ENCODE results near the gene RSAD1. TPM values are rescaled to one million over a fixed set of nuclear protein-coding genes. Genes with fewer than 3 reads are reported as not detected.

The RSAD1 gene
- total RNA-seq, 1 donor from 2014 or later, result 55.9 TPM

DNA sequence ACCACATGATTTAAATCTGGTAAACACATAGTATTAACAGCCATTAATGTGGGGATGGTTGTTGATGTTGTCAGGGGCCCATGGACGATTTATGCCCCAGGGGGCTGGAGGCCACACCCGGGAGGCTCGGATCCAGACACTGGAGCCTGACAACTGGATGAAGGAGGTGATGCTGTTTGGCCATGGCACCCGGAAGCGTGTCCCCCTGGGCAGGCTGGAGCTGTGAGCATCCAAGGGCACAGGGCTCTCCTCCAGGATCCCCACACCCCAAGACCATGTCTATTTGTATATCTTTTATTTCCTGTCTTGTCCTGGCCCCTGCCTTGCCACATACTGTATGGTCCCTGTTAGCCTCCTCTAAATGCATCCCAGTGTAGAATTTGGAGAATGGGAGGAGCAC, 4.6 kb downstream of the RSAD1 start:
- DNase-seq (no peak), ATAC-seq (no peak)
- intact Hi-C loops (cut with micrococcal nuclease), result loop anchor here (5.0 to 10.0 kb wide), 2 partner anchors 59 to 142 kb away; no protein-coding TSS in a partner anchor

- no peak for ATAC-seq
- DNase-seq, result no peak
- intact Hi-C loops (cut with micrococcal nuclease), result loop anchor here (5.0 to 10.0 kb wide), 2 partner anchors 58 to 140 kb away; no protein-coding TSS in a partner anchor
These were observed 5.9 kb downstream of the RSAD1 start for GRCh38 chr17:50484386-50485155.

DNA sequence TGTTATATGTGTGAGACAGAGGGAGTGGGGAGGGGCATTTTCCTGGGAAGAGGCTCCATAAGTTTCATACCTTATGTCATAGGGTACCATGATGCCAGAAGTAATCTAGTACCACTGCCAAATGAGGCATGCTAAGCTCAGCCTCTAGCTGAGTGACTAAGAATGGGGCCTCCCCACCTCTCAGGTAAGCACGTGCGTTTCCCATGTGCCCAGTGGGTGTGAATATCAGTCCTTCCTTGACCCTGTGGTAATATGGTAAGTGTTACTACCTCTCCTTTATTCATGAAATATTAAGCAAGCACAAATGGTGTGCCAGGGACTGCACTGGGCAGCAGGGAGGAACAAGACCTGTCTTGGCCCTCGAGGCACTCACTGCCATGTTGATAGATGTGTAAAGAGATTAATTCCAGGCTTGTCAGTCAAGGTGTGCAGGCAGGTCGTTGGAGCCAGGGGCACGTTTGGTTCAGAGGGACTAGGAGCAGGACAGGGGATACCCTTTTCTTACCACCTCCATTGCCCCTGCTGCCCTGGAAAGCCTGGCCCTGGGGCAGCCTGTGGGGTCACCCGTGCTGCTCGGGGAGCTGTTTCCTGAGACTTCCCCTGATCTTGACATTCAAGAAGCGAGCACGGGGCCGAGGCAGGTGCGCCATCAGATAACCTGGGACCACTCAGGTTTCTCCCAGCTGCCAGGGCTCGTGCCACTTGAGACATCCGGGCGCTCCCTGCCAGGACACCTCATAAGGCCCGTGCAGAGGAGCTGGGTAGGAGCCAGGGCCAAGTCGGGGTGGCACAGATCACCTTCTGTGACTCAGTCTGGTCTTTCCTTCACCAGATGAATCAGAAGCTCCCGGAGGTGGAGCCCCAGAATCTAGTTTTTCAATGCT, 8.8 kb downstream of the RSAD1 start:
- intact Hi-C loops (cut with micrococcal nuclease), result loop anchor here (10.0 kb wide), 1 partner anchor 137 kb away; no protein-coding TSS in a partner anchor
- ATAC-seq (no peak), DNase-seq (no peak)

GRCh38 chr17:50488880-50489279, 10.2 kb downstream of the RSAD1 start:
- intact Hi-C loops (cut with micrococcal nuclease), result loop anchor here (10.0 kb wide), 1 partner anchor 136 kb away; no protein-coding TSS in a partner anchor
- DNase-seq (no peak), ATAC-seq (no peak)

DNA sequence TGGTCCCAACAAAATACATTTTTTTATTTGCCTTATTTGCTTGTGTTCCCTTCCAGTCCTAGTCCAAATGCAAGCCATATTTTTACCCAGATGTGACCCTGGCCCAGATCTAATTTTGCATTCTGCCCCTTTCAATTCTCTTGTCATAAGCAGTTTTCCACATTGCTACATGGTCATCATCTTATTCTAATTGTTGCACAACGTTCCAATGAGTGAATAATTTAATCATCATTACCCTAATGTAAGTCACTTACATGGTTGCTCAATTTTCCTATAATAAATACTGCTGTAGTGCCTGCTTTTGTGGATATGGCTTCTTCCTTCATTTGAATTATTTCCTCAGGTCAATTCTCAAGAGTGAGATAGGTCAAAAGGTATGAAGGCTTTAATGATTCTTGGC, 12.8 kb downstream of the RSAD1 start:
- DNase-seq (no peak), ATAC-seq (no peak)
- intact Hi-C loops (cut with micrococcal nuclease), result no loop called here

- ATAC-seq (no peak), DNase-seq (no peak)
- intact Hi-C loops (cut with micrococcal nuclease), result no loop called here
These were observed 13.6 kb downstream of the RSAD1 start for GRCh38 chr17:50492214-50492613.

DNA sequence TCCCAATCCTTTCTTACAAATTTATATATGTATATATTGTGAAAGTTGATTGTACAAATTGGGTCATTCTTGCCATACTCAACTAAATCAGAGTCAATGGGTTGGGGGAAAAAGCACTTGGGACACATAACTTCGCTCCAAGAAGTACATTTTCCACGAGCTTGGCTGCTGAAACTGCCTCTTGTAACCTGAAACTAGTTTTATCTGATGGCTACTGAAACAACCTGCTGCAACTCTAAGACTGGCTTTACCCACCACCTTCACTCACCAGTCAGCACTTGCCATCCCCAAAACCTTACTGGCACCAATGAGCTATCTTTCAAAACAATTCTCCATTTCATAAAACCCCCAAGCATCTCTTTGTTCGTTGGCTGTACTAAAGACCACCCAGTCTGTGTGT, 15.1 kb downstream of the RSAD1 start:
- DNase-seq, result no peak
- ATAC-seq, result no peak
- intact Hi-C loops (cut with micrococcal nuclease), result no loop called here

- DNase-seq (no peak), ATAC-seq (no peak)
- intact Hi-C loops (cut with micrococcal nuclease), result no loop called here
These were observed 16.7 kb downstream of the RSAD1 start for GRCh38 chr17:50495217-50495823.

DNA sequence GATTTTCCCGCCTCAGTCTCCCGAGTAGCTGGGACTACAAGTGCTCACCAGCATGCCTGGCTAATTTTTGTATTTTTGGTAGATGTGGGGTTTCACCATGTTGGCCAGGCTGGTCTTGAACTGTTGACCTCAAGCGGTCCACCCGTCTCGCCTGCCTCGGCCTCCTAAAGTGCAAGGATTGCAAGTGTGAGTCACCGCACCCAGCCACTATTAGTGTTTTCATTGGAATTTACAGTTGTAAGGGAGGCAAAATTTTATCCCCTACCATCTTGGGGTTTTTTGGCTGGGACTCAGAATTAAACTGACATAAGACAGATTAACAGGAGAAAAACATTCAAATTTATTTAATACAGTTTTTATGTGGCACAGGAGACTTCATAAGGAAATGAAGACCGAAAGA, 17.3 kb downstream of the RSAD1 start:
- DNase-seq, result no peak
- ATAC-seq, result no peak
- intact Hi-C loops (cut with micrococcal nuclease), result no loop called here

DNA sequence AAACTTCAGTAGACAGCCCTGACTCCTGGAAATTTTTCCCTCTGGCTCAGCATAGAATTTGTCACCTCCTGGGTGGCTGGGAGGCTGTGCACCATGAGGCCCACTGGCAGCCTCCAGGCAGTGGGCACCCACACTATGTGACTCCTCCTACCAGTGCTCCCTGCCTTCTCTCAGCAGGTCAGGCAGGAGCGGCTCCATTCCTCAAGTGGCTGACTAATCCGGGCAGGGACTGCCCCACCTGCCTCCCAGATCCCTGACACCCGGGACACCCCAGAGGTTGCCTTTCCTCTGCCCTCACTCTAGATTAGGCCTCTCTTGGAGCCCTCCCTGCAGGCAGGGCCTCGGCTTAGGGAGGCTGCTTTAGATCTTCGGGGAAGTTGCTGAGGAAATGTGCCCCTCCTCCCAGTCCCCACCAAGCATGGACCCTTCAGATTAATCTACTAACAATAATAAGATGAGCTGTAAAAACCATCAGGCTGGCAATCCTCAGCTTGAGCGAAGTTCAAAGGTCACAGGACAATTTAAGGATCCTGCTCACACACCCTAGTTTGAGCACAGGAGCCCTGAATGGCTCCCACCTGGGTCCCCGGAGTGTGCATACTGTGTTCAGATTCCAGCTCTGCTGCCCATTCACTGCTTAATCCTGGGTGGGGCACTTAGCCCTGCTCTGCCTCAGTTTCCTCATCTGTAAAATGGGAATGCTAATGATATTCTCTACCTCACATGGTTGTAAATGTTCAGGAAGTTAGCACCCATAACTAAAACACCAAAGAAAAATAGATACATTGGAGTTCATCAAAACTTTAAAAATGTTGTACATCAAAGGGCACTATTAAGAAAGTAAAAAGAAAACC, 19.6 kb downstream of the RSAD1 start:
- ATAC-seq (no peak), DNase-seq (no peak)
- intact Hi-C loops (cut with micrococcal nuclease), result no loop called here

- intact Hi-C loops (cut with micrococcal nuclease), result no loop called here
- DNase-seq (no peak), ATAC-seq (no peak)
These were observed 20.6 kb downstream of the RSAD1 start for GRCh38 chr17:50499270-50499669.

DNA sequence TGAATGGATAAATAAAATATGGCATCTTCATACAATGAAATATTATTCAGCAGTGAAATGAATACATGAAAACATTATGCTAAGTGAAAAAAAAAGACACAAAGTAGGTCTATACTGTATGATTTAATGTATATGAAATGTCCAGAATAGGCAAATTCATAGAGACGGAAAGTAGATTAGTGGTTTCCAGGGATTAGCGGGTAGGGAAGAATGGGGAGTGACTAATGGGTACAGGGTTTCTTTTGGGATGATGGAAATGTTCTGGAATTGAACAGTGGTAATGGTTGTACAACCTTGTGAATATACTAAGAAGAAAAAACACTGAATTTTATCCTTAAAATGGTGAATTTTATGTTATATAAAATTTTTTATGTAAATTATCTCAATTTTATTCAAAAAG, 21.1 kb downstream of the RSAD1 start:
- DNase-seq (no peak), ATAC-seq (no peak)
- intact Hi-C loops (cut with micrococcal nuclease), result no loop called here

- intact Hi-C loops (cut with micrococcal nuclease), result no loop called here
- no peak for DNase-seq
- no peak for ATAC-seq
These were observed 22.4 kb downstream of the RSAD1 start for GRCh38 chr17:50501054-50501453.

- no peak for ATAC-seq
- DNase-seq, result no peak
- intact Hi-C loops (cut with micrococcal nuclease), result no loop called here
These were observed 23.8 kb downstream of the RSAD1 start for GRCh38 chr17:50502301-50502990.

- ATAC-seq, result no peak
- DNase-seq, result no peak
- intact Hi-C loops (cut with micrococcal nuclease), result no loop called here
These were observed 27.0 kb downstream of the RSAD1 start for GRCh38 chr17:50505591-50506130.

DNA sequence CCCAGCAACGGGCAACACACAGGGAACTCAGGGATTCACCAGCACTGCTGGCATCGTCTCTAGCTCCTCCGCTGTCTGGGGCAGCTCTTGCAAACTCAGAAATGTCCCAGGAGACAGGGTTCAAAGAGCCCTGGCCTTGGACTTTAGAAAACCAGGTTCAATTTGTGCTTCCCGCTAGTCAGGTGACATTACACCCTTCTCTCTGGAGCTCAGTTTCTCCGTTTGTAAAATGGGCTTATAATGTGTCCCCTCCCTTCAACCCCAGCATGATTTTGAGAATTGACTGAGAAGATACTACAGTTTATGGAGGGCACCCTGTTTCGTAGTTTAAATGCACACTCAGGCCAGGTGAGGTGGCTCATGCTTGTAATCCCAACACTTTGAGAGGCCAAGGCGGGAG, 27.6 kb downstream of the RSAD1 start:
- intact Hi-C loops (cut with micrococcal nuclease), result no loop called here
- no peak for DNase-seq
- ATAC-seq, result no peak

GRCh38 chr17:50507871-50508572, 29.4 kb downstream of the RSAD1 start, which contains the start of gene MYCBPAP:
TSS of gene MYCBPAP (plus strand) at chr17:50508439. CDS start at chr17:50508675, 236 bp downstream.
- intact Hi-C loops (cut with micrococcal nuclease), result no loop called here
- DNase-seq, result peak; percentile 92
- ATAC-seq, result peak; percentile 87

Measured in left ventricle myocardium superior (tissue), 1 donor.